HG02970 (cell line): ENCODE measurements around the gene MYO1D.

ENCODE experiments used
- ATAC-seq: cut with Tn5 transposase; IDR thresholded peaks from one replicate; pipeline ENCODE4 v1.9.1; 2021; ENCODE audit warnings: mild to moderate bottlenecking, moderate library complexity, moderate number of reproducible peaks; ENCODE audit not compliant: unreplicated experiment, low FRiP score

MYO1D gene

DNA sequence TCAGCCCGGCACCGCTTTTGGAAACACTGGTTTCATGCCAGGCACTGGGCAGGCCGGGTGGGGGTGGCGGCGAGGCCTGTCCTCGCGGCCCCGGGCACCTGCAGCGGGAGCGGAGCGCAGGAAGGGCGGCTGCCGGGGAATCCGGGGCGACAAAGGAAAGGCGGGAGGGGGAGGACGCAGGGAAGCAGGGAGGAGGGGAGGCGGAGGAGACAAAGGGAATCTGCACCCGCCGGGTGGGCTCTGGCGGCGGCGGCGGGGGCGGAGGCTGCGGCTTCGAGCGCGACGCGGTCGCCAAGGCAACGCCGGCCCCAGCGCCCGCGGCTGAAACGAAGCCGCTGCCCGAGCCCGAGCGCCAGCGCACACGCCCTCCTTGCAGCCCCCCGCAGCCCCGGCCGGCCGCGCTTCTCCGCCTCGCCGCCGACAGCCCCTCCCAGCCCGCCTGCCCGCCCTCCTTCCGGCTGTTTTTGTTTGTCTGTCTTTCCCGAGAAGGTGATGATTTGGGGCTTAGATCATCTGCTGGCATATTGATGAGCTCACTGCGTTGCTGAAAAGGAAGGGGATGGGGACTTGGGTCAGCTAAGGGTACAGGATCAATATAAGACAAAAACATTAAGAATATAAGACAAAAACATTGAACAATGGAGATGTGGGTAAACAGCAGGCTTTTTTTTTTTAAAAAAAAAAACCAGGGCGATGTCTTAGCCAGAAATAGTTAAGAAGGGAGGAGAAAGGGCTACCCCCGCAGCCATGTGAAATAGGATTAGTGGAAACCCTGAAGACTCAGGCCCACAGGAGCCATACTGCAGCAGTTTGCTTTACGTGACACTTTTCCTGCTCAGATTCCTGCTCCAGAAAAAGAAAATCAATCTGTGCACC lies 357.5 kb downstream of the MYO1D start:
- ATAC-seq: no peak

DNA sequence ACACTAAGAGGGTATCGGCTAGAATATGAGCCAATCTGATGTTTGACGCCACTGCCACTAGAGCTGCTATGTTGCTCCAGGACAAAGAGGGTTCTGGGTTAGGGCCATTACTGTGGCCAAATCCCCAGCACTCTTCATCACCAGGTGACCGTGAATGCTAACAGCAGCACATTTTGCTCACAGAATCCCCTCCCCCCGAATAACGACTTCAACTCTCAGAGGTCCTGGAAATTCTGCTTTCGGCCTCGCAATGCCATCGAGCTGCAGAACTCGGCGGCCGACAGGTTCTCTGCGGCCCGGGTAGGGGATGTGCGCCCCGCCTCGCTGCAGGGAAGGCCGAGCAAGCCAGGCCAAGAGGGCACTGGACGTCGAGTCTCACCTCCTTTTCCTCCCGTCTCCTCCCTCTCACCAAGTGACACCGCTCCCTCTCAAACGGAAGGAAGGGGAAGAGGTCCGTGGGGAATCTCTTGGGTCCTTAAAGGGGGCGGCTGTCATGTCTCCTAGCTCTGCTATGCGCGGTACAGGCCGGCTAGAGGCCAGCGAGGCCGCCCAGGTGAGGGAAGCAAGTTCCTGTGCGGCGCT lies 358.2 kb downstream of the MYO1D start:
- no peak for ATAC-seq

DNA sequence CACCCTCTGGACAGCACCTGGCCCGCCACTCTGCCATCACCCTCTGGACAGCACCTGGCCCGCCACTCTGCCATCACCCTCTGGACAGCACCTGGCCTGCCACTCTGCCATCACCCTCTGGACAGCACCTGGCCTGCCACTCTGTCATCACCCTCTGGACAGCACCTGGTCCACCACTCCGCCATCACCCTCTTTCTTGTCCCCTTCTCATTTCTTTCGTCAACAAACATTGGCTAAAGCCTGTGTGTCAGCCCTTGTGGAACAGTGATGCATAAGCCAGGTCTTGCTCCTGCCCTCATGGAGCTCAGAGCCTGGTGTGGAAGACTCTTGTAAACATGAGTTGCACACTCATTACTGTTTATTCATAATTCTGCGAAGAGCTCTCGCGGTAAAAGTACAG lies 358.9 kb downstream of the MYO1D start:
- no peak for ATAC-seq

DNA sequence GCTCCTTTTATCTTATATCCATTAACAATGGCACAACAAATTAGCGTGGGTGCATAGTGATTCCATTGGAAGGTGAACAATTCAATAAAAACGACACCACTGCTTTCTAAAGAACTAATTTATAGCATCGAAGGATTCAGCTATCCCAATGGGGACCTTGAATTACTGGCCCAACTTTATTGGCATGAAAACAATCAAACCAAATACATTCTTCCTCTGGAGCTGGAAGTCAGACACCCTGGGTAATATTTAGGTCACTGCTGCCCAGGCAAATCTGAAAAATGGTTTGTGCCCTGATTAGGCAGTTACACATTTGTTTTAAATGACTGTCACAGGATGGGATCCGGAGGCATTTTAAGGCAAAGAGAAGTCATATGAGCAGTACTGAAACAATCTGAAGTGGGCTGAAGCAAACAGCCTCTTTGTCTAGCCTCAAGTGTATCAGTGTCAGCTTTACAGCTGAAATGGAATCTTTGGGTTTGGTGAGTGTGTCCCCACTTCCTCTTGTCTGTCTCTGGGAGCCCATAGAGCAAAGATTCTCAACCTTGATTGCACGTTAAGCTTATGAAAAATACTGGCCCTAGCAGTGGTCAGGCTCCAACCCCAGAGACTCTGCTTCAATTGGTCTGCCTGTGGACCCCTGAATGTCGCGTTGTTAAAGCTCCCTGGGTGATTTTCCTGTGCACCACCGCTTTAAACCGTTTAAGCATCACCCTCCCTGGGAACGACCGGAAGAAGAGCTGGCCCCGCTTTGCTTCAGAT lies 359.8 kb downstream of the MYO1D start:
- no peak for ATAC-seq

DNA sequence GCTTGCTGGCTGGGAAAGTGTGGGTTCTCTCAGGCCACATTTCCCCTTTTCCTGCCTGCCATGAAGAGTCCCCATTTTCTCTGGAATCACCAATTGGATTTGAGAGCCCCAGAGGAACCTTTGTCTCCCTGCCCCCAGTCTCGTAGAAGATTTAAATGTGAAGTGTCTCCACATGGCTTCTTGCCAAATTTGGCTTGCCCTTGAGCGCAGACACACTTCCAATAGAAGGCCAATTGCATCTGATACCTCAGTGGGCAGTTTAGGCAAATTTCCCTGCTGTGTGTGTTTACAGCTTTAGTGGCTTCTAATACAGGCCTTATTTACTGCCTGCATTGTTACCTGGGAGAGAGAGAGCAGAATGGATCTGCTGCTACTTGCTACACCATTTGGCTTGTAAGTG lies 360.5 kb downstream of the MYO1D start:
- no peak for ATAC-seq

DNA sequence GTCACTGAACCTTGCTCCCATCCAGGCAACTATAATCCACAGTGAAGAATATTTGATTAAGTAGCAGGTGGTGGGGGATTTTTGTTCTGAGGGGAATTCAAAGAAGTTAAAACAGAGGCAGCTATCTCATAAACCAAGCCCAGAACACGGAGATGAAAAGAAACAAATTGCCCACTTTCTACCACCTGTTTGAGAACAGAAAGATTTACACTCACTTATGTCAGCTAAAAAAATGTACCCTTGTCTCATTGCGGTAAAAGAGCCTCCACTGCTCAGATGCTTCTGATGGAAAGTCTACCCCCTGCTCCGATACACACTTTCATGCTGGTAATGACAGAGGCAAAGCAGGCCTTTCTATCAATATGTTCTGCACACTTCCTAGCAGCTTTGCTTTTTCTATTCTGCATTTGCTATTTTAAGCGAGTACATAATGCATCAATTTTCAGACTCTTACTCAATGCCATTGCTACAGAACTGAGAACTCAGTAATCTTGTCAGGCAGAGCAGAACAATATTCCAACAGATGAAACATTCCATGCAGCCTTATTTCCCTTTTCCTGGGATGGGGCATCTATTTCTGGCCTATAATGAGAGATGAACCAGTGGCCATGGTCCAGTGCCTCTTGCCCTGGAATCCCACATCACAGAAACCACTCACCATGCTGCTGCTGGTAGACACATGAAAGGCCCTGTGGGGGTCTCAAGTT lies 361.1 kb downstream of the MYO1D start:
- ATAC-seq: no peak

DNA sequence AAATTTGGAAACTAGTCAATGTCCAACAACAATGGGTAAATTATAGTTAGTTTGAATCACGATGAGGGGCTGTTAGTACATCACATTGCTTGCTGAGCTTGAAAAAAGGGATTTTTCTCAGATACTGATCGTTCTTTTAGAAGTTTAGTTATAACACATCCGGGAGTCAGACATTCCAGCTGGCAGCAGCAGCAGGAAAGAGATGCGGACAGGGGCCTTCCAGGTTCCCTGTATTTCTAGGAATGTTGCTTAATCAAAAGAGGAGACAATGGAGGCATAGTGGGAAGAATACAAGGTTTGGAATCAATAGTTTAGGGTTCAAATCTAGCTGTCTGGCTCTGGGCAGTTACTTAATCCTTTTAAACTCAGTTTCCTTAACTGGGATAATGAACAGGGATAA lies 362.3 kb downstream of the MYO1D start:
- no peak for ATAC-seq

DNA sequence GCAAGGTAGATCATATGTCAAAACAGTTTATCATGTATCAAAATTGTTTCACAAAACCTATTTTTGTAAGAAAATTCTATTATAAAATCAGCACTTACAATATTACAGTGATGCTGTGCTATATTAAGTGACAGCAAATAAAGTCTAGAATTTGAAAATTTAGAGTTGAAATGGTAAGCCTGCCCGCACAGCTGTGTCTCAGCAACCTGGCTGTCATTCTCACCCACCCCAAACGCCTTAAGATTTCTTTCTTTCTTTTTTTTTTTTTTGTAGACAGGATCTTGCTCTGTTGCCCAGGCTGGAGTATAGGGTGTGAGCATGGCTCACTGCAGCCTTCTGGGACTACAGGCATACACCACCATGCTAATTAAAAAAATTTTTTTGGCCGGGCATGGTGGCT lies 363.3 kb downstream of the MYO1D start:
- ATAC-seq: no peak

DNA sequence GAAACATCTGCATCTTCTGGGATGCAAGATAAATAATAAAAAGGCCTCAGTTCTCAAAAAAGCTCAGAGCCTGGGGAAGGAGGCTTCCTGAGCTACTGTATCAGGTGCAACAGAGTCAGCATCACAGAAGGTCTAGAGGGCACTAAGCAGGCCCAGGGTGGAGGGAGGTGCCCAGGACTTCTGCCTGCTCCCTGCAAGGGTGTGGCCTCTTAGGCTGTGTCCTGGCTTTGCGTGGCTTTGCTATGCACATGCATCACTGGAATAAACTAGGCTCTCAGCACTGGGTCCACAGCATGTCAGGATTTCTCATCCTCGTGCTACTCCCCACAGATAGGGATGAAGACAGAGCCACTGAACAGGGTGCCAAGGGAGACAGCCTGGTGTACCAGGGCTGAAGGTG lies 364.6 kb downstream of the MYO1D start:
- no peak for ATAC-seq

DNA sequence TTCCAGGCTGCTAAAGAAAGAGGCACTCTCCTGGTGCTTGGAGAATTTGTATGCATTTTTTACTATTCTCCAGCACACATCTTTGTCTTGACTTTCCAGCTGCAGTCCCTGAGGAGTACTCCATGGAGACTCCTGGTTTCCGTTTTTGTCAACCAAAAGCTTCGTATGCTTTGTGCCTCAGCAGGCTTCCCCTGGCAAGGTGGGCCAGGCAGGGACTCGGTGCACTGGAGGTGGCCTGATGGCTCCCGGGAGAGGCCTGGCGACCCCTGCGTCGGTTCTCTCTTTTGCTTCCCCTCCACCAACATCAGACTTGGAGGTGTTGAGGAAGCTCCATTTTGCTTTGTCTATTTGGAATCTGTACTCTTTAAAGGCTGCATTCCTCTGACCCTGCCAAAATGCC lies 366.5 kb downstream of the MYO1D start:
- ATAC-seq: no peak

DNA sequence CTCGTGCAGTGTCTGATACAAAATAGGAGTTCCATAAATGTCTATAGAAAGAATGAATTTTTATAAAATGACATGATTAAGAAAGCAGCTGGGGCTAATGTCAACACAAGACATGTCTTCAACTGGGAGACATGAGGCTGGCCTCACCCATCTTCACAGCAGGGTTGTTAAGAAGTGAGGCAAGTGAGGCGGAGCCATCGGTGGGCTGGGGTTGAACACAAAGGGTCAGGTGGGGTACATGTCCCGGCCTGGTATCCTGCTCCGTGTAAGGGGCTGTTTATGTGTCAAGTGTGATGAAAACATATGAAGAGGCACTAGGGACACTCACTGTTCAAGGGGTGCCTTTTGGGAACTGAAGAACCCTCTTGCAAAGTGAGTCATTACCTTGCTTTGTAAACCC lies 368.0 kb downstream of the MYO1D start:
- ATAC-seq: no peak

DNA sequence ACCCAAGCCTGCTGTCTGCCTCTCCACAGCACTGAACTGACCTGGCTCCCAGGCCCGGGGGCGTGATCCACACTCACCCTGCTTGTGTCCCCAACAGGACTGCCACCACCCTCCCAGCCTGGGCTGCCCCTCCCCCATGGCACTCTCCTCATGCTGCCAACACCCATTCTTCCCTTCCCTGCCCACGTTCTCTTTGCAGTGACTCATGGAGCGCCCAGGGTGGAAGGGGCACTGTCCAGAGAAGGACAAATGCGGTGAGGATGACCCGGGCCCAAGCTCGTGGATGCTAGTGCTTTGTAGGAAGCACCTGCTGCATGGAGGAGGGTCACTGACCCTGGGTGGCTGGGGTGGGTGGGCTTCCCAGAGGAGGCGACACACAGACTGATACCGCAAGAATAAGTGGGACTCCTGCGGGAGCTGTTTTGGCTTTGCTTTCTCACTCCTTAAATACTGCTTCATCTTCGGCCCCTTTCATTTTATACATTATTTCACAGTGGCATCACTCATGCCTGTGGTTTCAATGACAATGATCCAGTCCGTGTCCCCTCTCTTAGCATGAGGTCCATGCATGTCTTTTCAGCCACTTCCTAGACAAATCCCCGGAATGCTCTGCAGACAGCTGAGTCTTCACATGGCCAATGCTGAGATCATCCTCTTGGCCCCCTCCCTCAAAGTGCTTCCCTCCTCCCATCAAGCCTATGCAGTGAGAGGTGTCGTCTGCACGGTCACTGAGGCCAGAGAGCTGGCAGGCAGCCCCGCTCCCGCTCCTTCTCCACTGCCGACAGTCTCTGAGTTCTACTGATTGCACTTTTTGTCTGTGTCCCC lies 372.5 kb downstream of the MYO1D start:
- no peak for ATAC-seq

DNA sequence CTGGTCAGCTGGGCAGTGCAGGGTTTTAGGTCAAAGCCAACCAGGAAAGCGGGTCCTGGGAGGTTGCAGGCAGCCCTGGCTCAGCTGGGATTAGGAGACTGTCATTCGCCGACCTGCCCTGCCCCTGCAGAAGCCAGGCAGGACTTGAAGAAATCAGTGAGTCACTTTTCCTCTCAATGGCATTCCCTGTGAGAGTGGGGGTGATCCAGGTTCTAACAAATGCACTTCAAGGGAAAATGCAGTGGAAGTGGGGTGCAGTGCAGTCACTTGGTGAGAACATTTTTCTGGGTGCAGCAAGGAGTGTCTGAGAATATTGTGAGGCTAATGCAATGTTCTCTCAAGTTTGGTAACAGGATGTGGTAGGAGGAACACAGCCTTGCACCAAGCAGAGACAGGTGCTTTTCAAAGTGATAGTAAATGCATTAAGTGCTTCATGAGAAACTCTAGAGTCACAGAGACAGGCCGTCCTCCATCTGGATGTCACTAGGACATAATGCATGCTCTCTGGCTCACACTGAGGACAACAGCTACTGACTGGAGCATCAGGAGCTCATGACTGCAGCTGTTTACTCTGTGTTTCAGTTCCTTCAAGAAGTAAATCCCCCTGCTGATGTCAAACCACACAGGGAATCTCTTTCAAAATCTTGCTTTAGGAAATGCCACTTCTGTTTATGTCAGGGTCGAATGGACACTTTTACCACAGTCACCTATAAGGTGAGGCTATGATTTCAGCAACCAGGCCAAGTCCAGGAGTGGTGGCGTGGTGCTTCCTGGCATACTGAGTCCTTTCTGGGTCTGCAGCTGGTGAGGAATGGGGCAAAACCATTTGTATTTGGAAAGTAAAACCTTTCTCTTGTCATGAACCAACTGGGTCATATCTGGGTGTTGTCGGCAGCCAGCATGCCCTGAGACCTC lies 373.4 kb downstream of the MYO1D start:
- peak; percentile 73 for ATAC-seq

DNA sequence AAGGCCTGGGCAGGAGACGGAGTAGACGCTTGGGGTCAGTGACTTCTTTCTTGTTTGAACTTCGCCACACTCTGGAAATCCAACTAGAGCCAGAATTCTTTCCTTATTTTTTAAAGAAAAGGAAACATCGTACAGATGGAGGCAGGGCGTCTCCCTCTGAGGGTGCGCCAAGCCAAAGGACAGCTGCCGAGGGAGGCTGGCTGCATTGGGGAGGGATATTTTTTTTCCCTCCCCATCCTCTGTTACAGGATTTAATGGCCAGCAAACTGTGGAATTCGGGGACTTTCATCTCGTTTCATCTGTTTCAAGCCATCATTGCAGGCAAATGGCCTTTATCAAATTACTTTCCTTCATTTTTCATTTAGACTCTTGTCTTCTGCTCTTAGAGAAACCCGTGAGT lies 374.2 kb downstream of the MYO1D start:
- no peak for ATAC-seq

DNA sequence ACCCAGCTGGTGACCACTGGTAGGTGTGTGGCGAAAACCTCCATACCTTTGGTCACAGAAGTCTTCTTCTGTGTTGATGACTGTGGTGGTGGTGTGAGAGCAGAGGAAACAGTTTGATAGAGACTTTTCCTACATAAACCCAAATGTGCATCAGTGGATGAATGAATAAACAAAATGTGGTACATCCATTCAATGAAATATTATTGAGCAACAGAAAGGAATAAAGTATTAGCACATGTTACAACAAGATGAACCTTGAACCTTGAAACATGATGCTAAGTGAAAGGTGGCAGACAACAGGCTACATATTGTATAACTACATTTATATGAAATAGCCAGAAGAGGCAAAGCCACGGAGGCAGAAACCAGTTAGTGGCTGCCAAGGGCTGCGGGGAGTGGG lies 374.9 kb downstream of the MYO1D start:
- no peak for ATAC-seq

DNA sequence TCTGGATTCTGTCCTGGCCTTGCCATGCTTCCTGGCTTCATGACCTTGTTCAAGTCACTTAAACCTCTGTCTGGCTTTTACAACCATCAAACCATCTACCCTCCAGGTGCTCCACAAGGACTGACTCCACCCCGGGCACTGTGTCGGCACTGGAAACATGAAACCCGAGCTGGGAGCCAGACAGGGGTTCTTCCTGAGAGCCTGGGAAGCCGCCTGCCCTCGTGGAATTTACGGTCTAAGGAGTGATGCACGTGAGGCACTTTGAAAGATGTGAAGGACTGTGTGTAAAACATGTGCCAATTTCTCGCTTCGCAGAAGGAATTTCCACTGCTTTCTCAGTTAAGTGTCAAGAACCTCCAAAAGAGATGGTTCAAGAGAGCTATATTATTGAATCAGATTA lies 378.5 kb downstream of the MYO1D start:
- ATAC-seq: no peak

DNA sequence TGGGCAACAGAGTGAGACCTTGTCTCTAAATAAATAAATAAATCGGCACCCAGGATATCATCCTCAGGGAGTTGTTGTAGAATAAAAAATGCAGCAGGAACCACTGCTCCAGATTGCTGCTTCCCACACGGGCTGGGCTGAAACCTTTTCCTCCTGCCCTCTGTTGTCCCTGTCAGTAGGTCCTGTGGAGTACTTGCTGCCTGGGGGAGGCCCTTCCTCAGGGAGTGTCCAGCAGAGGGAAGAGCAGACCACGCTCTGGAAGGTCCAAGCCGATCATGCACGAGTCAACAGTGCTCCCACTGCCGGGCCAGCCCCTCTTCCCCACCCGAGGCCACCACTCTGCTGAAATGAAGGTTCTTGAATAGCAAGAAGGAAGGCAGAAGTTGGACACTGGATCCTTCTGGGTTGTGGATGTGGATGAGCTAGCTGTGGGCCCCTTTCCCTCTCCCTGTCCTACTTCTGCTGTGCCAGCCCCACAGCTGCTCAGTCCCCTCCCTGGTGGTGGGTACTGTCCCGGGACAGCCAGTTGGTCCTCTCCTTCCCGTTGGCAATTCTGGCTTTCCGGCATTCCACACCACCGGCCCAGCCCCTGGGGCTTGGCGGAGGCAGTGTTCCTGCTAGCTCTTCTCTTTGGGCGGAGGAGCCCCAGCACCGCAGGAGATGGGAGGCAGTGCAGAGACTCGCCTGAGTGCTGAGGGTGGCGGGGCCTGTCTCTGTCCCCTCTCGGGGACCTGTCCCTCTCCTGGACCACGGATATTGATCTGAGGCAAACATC lies 379.3 kb downstream of the MYO1D start:
- ATAC-seq: no peak

DNA sequence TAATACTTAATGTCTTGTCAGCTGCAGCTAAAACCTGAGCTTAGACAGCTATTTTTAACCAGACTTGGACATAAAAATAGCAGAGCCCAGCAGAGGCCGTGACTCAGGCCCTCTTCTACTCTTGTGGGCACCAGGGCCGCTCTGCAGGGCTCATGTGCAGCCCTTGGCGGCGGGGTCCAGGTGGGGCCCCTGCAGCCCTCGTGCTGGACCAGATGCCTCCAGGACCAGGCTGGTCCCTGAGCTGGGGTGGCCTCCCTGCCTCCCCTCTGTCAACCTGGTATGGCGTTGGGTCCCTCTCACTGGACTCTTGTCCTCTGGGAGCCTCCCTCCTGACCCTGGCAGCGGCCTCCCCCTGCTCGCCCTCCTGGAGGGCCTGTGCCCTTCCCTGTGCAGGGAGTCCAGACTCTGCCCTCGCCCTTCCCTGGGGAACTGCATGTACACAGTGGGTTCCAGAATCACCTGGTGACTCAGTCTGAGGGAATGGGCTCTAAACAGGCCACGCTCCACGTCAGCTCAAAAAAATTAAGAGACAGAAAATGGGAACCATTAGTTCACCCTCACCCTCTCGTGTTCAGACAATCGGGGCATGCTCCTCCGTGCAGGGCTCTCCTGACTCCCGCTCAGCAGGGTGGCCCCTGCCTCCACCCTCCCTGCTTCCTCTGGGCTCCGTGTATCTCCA lies 380.4 kb downstream of the MYO1D start:
- ATAC-seq: no peak
